ENCODE results near the gene MFGE8. TPM values are rescaled to one million over a fixed set of nuclear protein-coding genes. Genes with fewer than 3 reads are reported as not detected.

The MFGE8 gene
- polyA plus RNA-seq, 1 donor (not counting 4 experiments of a cell fraction or from before 2014, with no cell fraction given), result 55.3 TPM

DNA sequence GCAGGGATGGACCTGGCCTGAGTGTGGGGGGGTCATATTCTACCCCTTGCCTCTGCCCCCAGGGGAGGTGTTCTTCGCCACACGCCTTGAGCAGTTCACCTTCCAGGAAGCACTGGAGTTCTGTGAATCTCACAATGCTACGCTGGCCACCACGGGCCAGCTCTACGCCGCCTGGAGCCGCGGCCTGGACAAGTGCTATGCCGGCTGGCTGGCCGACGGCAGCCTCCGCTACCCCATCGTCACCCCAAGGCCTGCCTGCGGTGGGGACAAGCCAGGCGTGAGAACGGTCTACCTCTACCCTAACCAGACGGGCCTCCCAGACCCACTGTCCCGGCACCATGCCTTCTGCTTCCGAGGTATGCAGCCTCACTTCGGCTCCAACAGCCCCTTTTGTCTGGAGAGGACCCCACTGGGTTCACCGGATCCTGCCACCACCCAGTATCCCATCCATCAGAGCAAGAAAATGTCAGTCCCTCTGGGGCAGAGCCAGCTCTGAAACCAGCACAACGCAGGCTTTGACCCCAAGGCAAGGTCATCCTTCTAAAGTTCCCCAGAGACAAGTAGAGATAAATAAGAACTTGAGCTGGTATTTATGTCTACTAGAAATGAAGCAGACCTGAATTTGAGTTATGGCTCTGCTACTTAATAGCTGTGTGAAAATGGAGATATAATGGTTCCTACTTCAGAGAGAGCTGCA, 63.7 kb downstream of the MFGE8 start:
- DNase-seq (ENCODE audit: low read depth, low spot score) (no peak), FAIRE-seq (no peak)
- Histone ChIP-seq H3K9me3 (ENCODE audit: control insufficient read depth, low read depth, low read length) (no peaks in the 10 kb centered on the region), H3K79me2 (ENCODE audit: control insufficient read depth, insufficient read depth, low read length) (no peaks in the 10 kb centered on the region), H3K9me1 (ENCODE audit: control insufficient read depth, extremely low read depth, insufficient read depth, low read length) (no peaks in the 10 kb centered on the region), H3K4me2 (ENCODE audit: control insufficient read depth, extremely low read depth, insufficient read depth, low read depth, low read length) (no peak overlapping the region), H3K27ac (ENCODE audit: control insufficient read depth, insufficient read depth, low read length) (no peak overlapping the region), H3K27me3 (ENCODE audit: control insufficient read depth, extremely low read depth, insufficient read depth, low read length) (peaks cover 2% of the 10 kb centered on the region), H3K36me3 (ENCODE audit: control insufficient read depth in 2 of 2, extremely low read depth in 1 of 2, insufficient read depth in 2 of 2, low read length in 2 of 2) (no peaks in the 10 kb centered on the region), H3K9ac (ENCODE audit: control insufficient read depth, extremely low read depth, insufficient read depth, low read length) (no peak overlapping the region), H4K20me1 (ENCODE audit: control insufficient read depth, extremely low read depth, insufficient read depth, low read length) (no peaks in the 10 kb centered on the region), H2AFZ (ENCODE audit: control insufficient read depth, low read length) (no peak overlapping the region), H3K4me3 (ENCODE audit: control insufficient read depth in 2 of 3, extremely low read depth in 1 of 3, insufficient read depth in 2 of 3, low read depth in 1 of 3, low read length in 3 of 3) (no peak overlapping the region), H3K4me1 (ENCODE audit: control insufficient read depth, extremely low read depth, insufficient read depth, low read length) (no peaks in the 10 kb centered on the region)
- TF ChIP-seq EZH2 (IDR thresholded peaks at IDR 0.05; ENCODE audit: low read length), result no peak
- TF ChIP-seq, protein P1, sequence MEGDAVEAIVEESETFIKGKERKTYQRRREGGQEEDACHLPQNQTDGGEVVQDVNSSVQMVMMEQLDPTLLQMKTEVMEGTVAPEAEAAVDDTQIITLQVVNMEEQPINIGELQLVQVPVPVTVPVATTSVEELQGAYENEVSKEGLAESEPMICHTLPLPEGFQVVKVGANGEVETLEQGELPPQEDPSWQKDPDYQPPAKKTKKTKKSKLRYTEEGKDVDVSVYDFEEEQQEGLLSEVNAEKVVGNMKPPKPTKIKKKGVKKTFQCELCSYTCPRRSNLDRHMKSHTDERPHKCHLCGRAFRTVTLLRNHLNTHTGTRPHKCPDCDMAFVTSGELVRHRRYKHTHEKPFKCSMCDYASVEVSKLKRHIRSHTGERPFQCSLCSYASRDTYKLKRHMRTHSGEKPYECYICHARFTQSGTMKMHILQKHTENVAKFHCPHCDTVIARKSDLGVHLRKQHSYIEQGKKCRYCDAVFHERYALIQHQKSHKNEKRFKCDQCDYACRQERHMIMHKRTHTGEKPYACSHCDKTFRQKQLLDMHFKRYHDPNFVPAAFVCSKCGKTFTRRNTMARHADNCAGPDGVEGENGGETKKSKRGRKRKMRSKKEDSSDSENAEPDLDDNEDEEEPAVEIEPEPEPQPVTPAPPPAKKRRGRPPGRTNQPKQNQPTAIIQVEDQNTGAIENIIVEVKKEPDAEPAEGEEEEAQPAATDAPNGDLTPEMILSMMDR (optimal IDR thresholded peaks at IDR 0.05 in 1 of 3, IDR thresholded peaks at IDR 0.05 in 1 of 3, conservative IDR thresholded peaks at IDR 0.05 in 1 of 3; ENCODE audit: extremely low read depth in 1 of 3, insufficient read depth in 2 of 3, low read length in 3 of 3), result no peak
- dilution Hi-C loops (cut with MboI; ENCODE audit: extremely low pct_ligation_motif_present, low sequenced_read_pairs), result no loop called here

Other genes starting within 250 kb of the MFGE8 start
- not detected in 3 replicates for gene ACAN, start 109.9 kb downstream of the MFGE8 start, polyA plus RNA-seq
- 1.4 to 2.2 TPM (median 1.4 TPM) in 3 replicates for gene HAPLN3, start 17.8 kb downstream of the MFGE8 start, polyA plus RNA-seq
- gene ABHD2, start 175.1 kb upstream of the MFGE8 start, polyA plus RNA-seq, result 22.8 to 32.9 TPM (median 23.0 TPM) in 3 replicates